ENCODE data around the gene RAD51D.
A peak's percentile ranks its signal among the peaks of the same experiment; 100 is the strongest.

RAD51D gene

GRCh38 chr17:35086164-35086563 is 33.5 kb downstream of the RAD51D start:
- no peak overlapping the region for H3K4me3 ChIP-seq (ENCODE audit: low read length)
- no peak for DNase-seq (ENCODE audit: low read depth)
- TF ChIP-seq, protein P1, sequence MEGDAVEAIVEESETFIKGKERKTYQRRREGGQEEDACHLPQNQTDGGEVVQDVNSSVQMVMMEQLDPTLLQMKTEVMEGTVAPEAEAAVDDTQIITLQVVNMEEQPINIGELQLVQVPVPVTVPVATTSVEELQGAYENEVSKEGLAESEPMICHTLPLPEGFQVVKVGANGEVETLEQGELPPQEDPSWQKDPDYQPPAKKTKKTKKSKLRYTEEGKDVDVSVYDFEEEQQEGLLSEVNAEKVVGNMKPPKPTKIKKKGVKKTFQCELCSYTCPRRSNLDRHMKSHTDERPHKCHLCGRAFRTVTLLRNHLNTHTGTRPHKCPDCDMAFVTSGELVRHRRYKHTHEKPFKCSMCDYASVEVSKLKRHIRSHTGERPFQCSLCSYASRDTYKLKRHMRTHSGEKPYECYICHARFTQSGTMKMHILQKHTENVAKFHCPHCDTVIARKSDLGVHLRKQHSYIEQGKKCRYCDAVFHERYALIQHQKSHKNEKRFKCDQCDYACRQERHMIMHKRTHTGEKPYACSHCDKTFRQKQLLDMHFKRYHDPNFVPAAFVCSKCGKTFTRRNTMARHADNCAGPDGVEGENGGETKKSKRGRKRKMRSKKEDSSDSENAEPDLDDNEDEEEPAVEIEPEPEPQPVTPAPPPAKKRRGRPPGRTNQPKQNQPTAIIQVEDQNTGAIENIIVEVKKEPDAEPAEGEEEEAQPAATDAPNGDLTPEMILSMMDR (conservative IDR thresholded peaks at IDR 0.05; ENCODE audit: low read depth, low read length), result no peak

DNA sequence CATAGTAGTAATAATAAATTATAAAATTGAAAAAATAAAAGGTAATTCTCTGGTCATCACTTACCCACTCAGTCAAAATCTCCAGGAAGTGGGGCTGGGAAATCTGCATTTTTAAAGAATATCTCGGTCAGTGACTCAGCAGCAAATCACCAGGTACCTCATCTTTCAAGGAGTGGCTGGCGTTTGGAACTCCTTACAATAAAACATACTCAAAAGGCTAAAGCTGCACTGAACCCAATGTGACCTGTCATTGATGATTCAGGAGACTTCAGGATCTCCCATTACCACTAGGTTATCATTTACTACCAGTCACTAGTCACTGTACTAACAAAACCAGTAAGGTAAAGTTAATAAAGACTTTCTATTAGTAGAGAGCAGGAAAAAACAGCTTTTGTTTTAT is 34.7 kb downstream of the RAD51D start:
- H3K4me3 ChIP-seq (ENCODE audit: low read length), result no peak overlapping the region
- TF ChIP-seq, protein P1 (conservative IDR thresholded peaks at IDR 0.05; ENCODE audit: low read depth, low read length), result no peak
- no peak for DNase-seq (ENCODE audit: low read depth)

DNA sequence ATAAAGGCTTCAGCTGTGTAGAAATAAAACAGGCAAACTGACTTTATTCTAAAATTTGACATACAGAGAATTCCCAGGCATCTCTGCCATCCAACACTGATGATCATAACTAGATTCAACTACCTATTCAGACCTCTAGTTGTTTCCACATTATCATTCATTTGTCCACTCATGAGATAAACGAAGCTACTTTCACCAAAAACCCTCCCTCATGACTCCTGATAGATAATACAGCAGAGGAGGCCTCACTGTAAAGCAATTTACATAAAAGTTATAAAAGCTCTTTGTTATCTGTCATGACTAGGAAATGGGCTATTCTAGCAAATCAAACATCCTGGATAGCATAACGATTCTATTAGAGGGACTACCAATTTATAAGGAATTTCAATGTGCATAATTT is 36.6 kb downstream of the RAD51D start:
- TF ChIP-seq, protein P1 (conservative IDR thresholded peaks at IDR 0.05; ENCODE audit: low read depth, low read length), result no peak
- H3K4me3 ChIP-seq (ENCODE audit: low read length), result no peak overlapping the region
- no peak for DNase-seq (ENCODE audit: low read depth)

DNA sequence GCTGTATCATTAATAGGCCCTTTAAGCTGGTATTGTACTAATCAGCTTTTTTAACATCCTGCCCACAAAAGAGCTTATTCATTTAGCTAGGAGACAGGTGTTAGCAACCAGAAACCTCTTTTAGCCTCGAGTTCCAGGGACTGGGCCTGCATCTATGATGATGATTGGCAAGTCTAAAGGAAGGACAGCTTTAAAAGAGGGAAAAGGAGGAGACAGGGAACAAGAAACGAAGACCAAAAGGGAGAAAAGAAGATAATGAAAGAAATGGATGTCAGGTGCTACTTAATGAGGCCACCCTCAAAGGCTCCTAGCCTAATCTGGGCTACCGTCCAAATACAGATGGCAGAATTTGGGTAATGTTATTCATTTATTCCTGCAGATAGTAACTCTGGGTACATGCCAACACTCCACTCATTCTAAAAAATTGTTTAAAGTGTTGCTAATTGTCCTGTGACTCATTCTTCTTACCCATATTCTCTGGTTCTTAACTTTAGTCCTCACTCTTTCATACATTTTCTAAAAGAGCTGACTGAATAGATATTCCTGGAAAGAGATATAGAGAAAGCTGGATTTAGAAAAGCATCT is 37.5 kb downstream of the RAD51D start:
- DNase-seq (ENCODE audit: low read depth), result peak; percentile 71
- TF ChIP-seq, protein P1 (conservative IDR thresholded peaks at IDR 0.05; ENCODE audit: low read depth, low read length), result no peak

GRCh38 chr17:35081638-35082037 is 38.0 kb downstream of the RAD51D start:
- no peak overlapping the region for H3K4me3 ChIP-seq (ENCODE audit: low read length)
- TF ChIP-seq, protein P1 (conservative IDR thresholded peaks at IDR 0.05; ENCODE audit: low read depth, low read length), result no peak
- no peak for DNase-seq (ENCODE audit: low read depth)

More for the DNA sequence above, 37.5 kb downstream of the RAD51D start:
- no peak overlapping the region for H3K4me3 ChIP-seq (ENCODE audit: low read length)

DNA sequence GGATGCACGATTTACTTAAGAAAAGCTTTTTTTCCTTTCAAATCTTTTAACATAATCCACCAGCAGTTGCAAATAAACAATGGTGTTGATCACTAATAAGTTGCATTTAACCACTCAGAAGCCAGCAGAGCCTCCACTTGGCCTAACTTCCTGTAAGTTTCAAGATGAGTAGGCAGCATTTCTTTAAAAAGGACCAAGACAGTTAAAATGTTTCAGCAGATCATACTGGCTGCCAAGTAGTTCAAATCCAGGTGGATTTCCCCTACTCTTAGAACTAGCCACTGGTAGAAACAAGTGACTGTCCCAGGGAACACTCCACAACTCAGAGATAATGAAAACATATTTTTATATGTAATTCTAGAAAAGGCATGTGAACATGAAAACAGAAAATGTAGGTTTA is 39.1 kb downstream of the RAD51D start:
- no peak for DNase-seq (ENCODE audit: low read depth)
- TF ChIP-seq, protein P1 (conservative IDR thresholded peaks at IDR 0.05; ENCODE audit: low read depth, low read length), result no peak
- no peak overlapping the region for H3K4me3 ChIP-seq (ENCODE audit: low read length)
